H1 (cell line): ENCODE results near the gene EPHB6. TPM values are rescaled to one million over a fixed set of nuclear protein-coding genes. Genes with fewer than 3 reads are reported as not detected.

ENCODE experiments used
- CTCF ChIA-PET: fragments of 300-600 bp; sonication (Branson Sonifier 250); formaldehyde crosslinking; loops from one replicate; lab custom pipeline; 2021; ENCODE audit not compliant: partially characterized antibody; lab: Charles Lee
- POLR2A ChIA-PET: fragments of 300-600 bp; sonication (Branson Sonifier 250); formaldehyde crosslinking; loops from one replicate; lab custom pipeline; 2021; ENCODE audit warnings: inconsistent platforms; ENCODE audit not compliant: partially characterized antibody; lab: Charles Lee
- DNase-seq, 2 experiments: peaks; one replicate each; pipeline versions ENCODE4 v3.0.0 to v3.0.0-alpha.2; 2010 to 2022; ENCODE audit warnings: low spot score in 2 of 2, low read depth in 1 of 2, mixed read lengths in 1 of 2
- FAIRE-seq: peaks from 2 replicates; lab custom pipeline; 2011; peaks lifted over from hg19 to GRCh38; lab: Jason Lieb, UNC
- H2AFZ ChIP-seq: 2 replicates; pipeline ENCODE4 v1.8.1; 2012; ENCODE audit warnings: low read length, inconsistent platforms
- H2AK5ac ChIP-seq: 2 replicates; pipeline ENCODE4 v1.6.1; 2013; ENCODE audit warnings: low read depth, low read length
- H2BK120ac ChIP-seq: replicated peaks from 2 replicates; pipeline ENCODE3; 2013; ENCODE audit warnings: low read depth, low read length, inconsistent platforms
- H2BK12ac ChIP-seq: 2 replicates; pipeline ENCODE4 v1.6.1; 2013; ENCODE audit warnings: low read depth, low read length
- H2BK15ac ChIP-seq: 2 replicates; pipeline ENCODE4 v1.6.1; 2013; ENCODE audit warnings: low read length
- H2BK20ac ChIP-seq: 2 replicates; pipeline ENCODE4 v1.6.1; 2013; ENCODE audit warnings: low read length
- H2BK5ac ChIP-seq: 2 replicates; pipeline ENCODE4 v1.6.1; 2013; ENCODE audit warnings: low read depth, low read length
- H3K14ac ChIP-seq: 2 replicates; pipeline ENCODE4 v1.6.1; 2013; ENCODE audit warnings: inconsistent platforms; ENCODE audit not compliant: insufficient read length
- H3K18ac ChIP-seq: 2 replicates; pipeline ENCODE4 v1.6.1; 2013; ENCODE audit warnings: low read length; ENCODE audit errors: extremely low read depth
- H3K23ac ChIP-seq: 2 replicates; pipeline ENCODE4 v1.6.1; 2013; ENCODE audit warnings: inconsistent platforms; ENCODE audit not compliant: insufficient read length
- H3K23me2 ChIP-seq: 2 replicates; pipeline ENCODE4 v1.6.1; 2013; ENCODE audit warnings: low read depth, low read length
- H3K27ac ChIP-seq: 2 replicates; pipeline ENCODE4 v1.6.1; 2011; ENCODE audit warnings: low read depth, low read length, inconsistent platforms
- H3K27me3 ChIP-seq, 4 experiments: replicated peaks in 1 of 4; 1 replicate in 1 of 4; 2 replicates in 3 of 4; pipeline versions ENCODE4 v1.6.1 to v1.8.1; 2011 to 2013; ENCODE audit warnings: low read length in 3 of 4, mild to moderate bottlenecking in 3 of 4, inconsistent platforms in 2 of 4, mixed read lengths in 2 of 4, moderate library complexity in 1 of 4; ENCODE audit not compliant: control insufficient read depth in 3 of 4, insufficient read depth in 3 of 4; ENCODE audit errors: extremely low read depth in 1 of 4
- H3K36me3 ChIP-seq, 4 experiments: 2 replicates each; pipeline versions ENCODE4 v1.6.1 to v1.8.1; 2011 to 2013; ENCODE audit warnings: mild to moderate bottlenecking in 4 of 4, low read length in 3 of 4, moderate library complexity in 2 of 4, control low read depth in 1 of 4, inconsistent platforms in 1 of 4; ENCODE audit not compliant: insufficient read depth in 4 of 4, control insufficient read depth in 2 of 4
- H3K4ac ChIP-seq: replicated peaks from 2 replicates; pipeline ENCODE3; 2013; ENCODE audit warnings: low read length, low read depth, mixed read lengths, inconsistent platforms; ENCODE audit not compliant: insufficient read length
- H3K4me1 ChIP-seq, 4 experiments: replicated peaks in 1 of 4; 1 replicate in 1 of 4; 2 replicates in 3 of 4; pipeline versions ENCODE4 v1.6.1 to v1.8.1; 2011 to 2013; ENCODE audit warnings: low read length in 3 of 4, inconsistent platforms in 2 of 4, mixed read lengths in 1 of 4; ENCODE audit not compliant: insufficient read depth in 4 of 4, control insufficient read depth in 3 of 4
- H3K4me2 ChIP-seq, 2 experiments: 2 replicates each; pipeline versions ENCODE4 v1.6.1 to v1.8.1; 2011 to 2013; ENCODE audit warnings: low read depth in 2 of 2, low read length in 2 of 2, control low read depth in 1 of 2, inconsistent platforms in 1 of 2, mild to moderate bottlenecking in 1 of 2; ENCODE audit not compliant: insufficient read depth in 1 of 2
- H3K4me3 ChIP-seq, 4 experiments: fragments of 200-600, 300-600 bp in 1 of 4; sonication (generic), shearing (Covaris generic), sonication (Bioruptor Twin) in 1 of 4; 2 replicates each; pipeline versions ENCODE4 v1.5.1 to v1.8.1; 2011 to 2016; ENCODE audit warnings: low read length in 4 of 4, low read depth in 3 of 4, control low read depth in 2 of 4, inconsistent platforms in 2 of 4, mild to moderate bottlenecking in 2 of 4, mixed read lengths in 1 of 4, moderate library complexity in 1 of 4; ENCODE audit not compliant: insufficient read depth in 2 of 4; ENCODE audit errors: extremely low read depth in 1 of 4
- H3K56ac ChIP-seq: replicated peaks from 2 replicates; pipeline ENCODE3; 2013; ENCODE audit warnings: low read depth, mild to moderate bottlenecking, mixed read lengths, low read length, inconsistent platforms; ENCODE audit not compliant: insufficient read length
- H3K79me1 ChIP-seq: 2 replicates; pipeline ENCODE4 v1.6.1; 2013; ENCODE audit warnings: low read depth, low read length, control low read depth
- H3K79me2 ChIP-seq, 2 experiments: 2 replicates each; pipeline versions ENCODE4 v1.6.1 to v1.8.1; 2012 to 2013; ENCODE audit warnings: low read length in 2 of 2, mild to moderate bottlenecking in 2 of 2, inconsistent platforms in 1 of 2; ENCODE audit not compliant: insufficient read depth in 2 of 2, control insufficient read depth in 1 of 2
- H3K9ac ChIP-seq, 4 experiments: replicated peaks in 1 of 4; 1 replicate in 1 of 4; 2 replicates in 3 of 4; pipeline versions ENCODE4 v1.6.1 to v1.8.1; 2011 to 2013; ENCODE audit warnings: low read depth in 3 of 4, low read length in 3 of 4, control low read depth in 2 of 4, mild to moderate bottlenecking in 2 of 4, moderate library complexity in 2 of 4, inconsistent platforms in 1 of 4; ENCODE audit errors: extremely low read depth in 1 of 4
- H3K9me3 ChIP-seq, 2 experiments: 2 replicates each; pipeline versions ENCODE4 v1.6.1 to v1.8.1; 2012 to 2013; ENCODE audit warnings: mild to moderate bottlenecking in 2 of 2, moderate library complexity in 2 of 2, control low read depth in 1 of 2, inconsistent platforms in 1 of 2, low read depth in 1 of 2, low read length in 1 of 2, mixed read lengths in 1 of 2; ENCODE audit not compliant: insufficient read depth in 2 of 2
- H4K20me1 ChIP-seq, 2 experiments: replicated peaks in 1 of 2; 2 replicates each; pipeline versions ENCODE3 to v1.8.1; 2011 to 2013; ENCODE audit warnings: inconsistent platforms in 2 of 2, low read length in 2 of 2, mild to moderate bottlenecking in 1 of 2; ENCODE audit not compliant: insufficient read depth in 2 of 2, control insufficient read depth in 1 of 2
- H4K5ac ChIP-seq: 2 replicates; pipeline ENCODE4 v1.6.1; 2013; ENCODE audit warnings: low read length, low read depth, mixed read lengths, inconsistent platforms; ENCODE audit not compliant: insufficient read length
- H4K8ac ChIP-seq: 2 replicates; pipeline ENCODE4 v1.8.0; 2013; ENCODE audit warnings: mild to moderate bottlenecking, moderate library complexity, low read length, inconsistent platforms; ENCODE audit not compliant: insufficient read depth; ENCODE audit errors: extremely low read depth
- H4K91ac ChIP-seq: replicated peaks from 2 replicates; pipeline ENCODE3; 2013; ENCODE audit warnings: low read length, mixed read lengths, inconsistent platforms; ENCODE audit not compliant: insufficient read length
- ATF2 ChIP-seq: IDR thresholded peaks from 2 replicates; pipeline ENCODE4 v1.6.1; 2012; ENCODE audit warnings: low read length, inconsistent platforms
- CBX8 ChIP-seq: fragments of 300-800, 300-1000 bp; sonication (generic); IDR thresholded peaks from 2 replicates; pipeline ENCODE4 v1.7.1; 2016; ENCODE audit warnings: low read depth, low read length, borderline replicate concordance
- CHD2 ChIP-seq: IDR thresholded peaks from 2 replicates; pipeline ENCODE4 v1.6.1; 2012; ENCODE audit warnings: low read length, improper control_type of control experiment
- HDAC2 ChIP-seq, 2 experiments: fragments of 300-600 bp in 1 of 2; sonication (generic) in 1 of 2; IDR thresholded peaks; 2 replicates each; pipeline ENCODE4 v1.6.1; 2011 to 2012; ENCODE audit warnings: low read depth in 2 of 2, low read length in 2 of 2, mild to moderate bottlenecking in 2 of 2, moderate library complexity in 2 of 2, borderline replicate concordance in 1 of 2, inconsistent platforms in 1 of 2
- JUN ChIP-seq: IDR thresholded peaks from 2 replicates; pipeline ENCODE4 v1.6.1; 2011; ENCODE audit warnings: low read depth, mild to moderate bottlenecking, improper control_type of control experiment, low read length
- JUND ChIP-seq: IDR thresholded peaks from 2 replicates; pipeline ENCODE4 v1.6.1; 2011; ENCODE audit warnings: mild to moderate bottlenecking, improper control_type of control experiment, low read length
- KDM4A ChIP-seq: IDR thresholded peaks from one replicate; pipeline ENCODE4 v1.7.1; 2012; ENCODE audit warnings: low read depth, mild to moderate bottlenecking, moderate library complexity, low read length, inconsistent platforms; ENCODE audit not compliant: severe bottlenecking
- MAFK ChIP-seq: IDR thresholded peaks from 2 replicates; pipeline ENCODE4 v1.6.1; 2012; ENCODE audit warnings: low read depth, mild to moderate bottlenecking, improper control_type of control experiment, low read length
- PHF8 ChIP-seq: fragments of 200-600 bp; sonication (generic); conservative IDR thresholded peaks from 2 replicates; pipeline ENCODE4 v1.7.1; 2012; ENCODE audit warnings: low read depth, mild to moderate bottlenecking, inconsistent platforms, low read length, moderate library complexity
- POLR2A ChIP-seq, 2 experiments: IDR thresholded peaks; 1 replicate in 1 of 2; 2 replicates in 1 of 2; pipeline ENCODE4 v1.6.1; 2011; ENCODE audit warnings: low read depth in 2 of 2, low read length in 2 of 2, mild to moderate bottlenecking in 2 of 2; ENCODE audit errors: control extremely low read depth in 1 of 2
- POU5F1 ChIP-seq: IDR thresholded peaks from 2 replicates; pipeline ENCODE4 v1.6.1; 2011; ENCODE audit warnings: low read depth, mild to moderate bottlenecking, low read length, moderate library complexity
- SP1 ChIP-seq: IDR thresholded peaks from 2 replicates; pipeline ENCODE4 v1.6.1; 2011; ENCODE audit warnings: low read depth, low read length
- TAF7 ChIP-seq: optimal IDR thresholded peaks from 2 replicates; pipeline ENCODE3; 2011; ENCODE audit warnings: low read depth, mild to moderate bottlenecking, inconsistent platforms, low read length, moderate library complexity, borderline replicate concordance
- WGBS, 2 experiments: shearing (Covaris generic) in 1 of 2; methylation state at CpG; one replicate each; pipeline versions ENCODE4 v1.1.6 to v1.1.7; 2013 to 2015; ENCODE audit warnings: low lambda C conversion rate in 2 of 2, mixed read lengths in 2 of 2, inconsistent platforms in 1 of 2, low coverage in 1 of 2, missing lambda C conversion rate in 1 of 2; ENCODE audit not compliant: insufficient replicate concordance in 2 of 2, insufficient coverage in 1 of 2, insufficient read length in 1 of 2; ENCODE audit errors: extremely low coverage in 1 of 2, missing lambda C conversion rate in 1 of 2; 5-methylcytosine and 5-hydroxymethylcytosine counted together
- polyA plus RNA-seq, 7 experiments: library from polyadenylated mRNA; depleted of rRNA in 3 of 7; stranded (reverse) in 5 of 7; unstranded in 2 of 7; fragments of >200 nt in 5 of 7; fragments of 200-250 nt in 2 of 7; gene quantifications; 1 replicate in 5 of 7; 2 replicates in 1 of 7; 4 replicates in 1 of 7; pipeline versions ENCODE4 v1.2.1 to v1.2.3, GENCODE V29; 2011 to 2013; ENCODE audit warnings: missing spikeins in 2 of 7, mixed read lengths in 2 of 7
- total RNA-seq: library from RNA; stranded (reverse); fragmentation: NEBNext Ultra II Directional; extraction: Animal tissue kit (Norgen Biotek cat#: 25700); gene quantifications from 2 replicates; pipeline ENCODE4 v1.2.1, GENCODE V29; 2021

EPHB6 gene
- total and polyA plus RNA-seq, 2 of the 8 experiments (the other 6 are each of a cell fraction or from before 2014, with no cell fraction given) = 19.7 TPM

GRCh38 chr7:142867097-142867378 is 12.2 kb downstream of the EPHB6 start:
- no peak overlapping the region for H4K5ac ChIP-seq
- no peak overlapping the region for H3K14ac ChIP-seq
- no peak overlapping the region for H4K91ac ChIP-seq
- no peaks in the 10 kb centered on the region; the same call in 1 of the 2 replicates for H3K79me1 ChIP-seq
- peak overlapping the region; percentile 75; the same call in 1 of the 2 replicates for H2BK12ac ChIP-seq
- no peak overlapping the region for H2BK20ac ChIP-seq
- no peak overlapping the region for H3K9ac ChIP-seq
- H3K4me1 ChIP-seq = peaks cover 3 to 10% (median 9%) of the 10 kb centered on the region in 4 experiments; a peak in 6 of 7 replicates
- no peak overlapping the region for H3K56ac ChIP-seq
- H3K9me3 ChIP-seq = no peaks in the 10 kb centered on the region
- no peak overlapping the region for H3K4me3 ChIP-seq
- no peak overlapping the region for H3K27ac ChIP-seq
- no peak overlapping the region for H2AFZ ChIP-seq
- H2BK5ac ChIP-seq = 0 out of 2 replicates have a peak overlapping the region, but pooled peaks have one; percentile 66
- no peak overlapping the region for H2AK5ac ChIP-seq
- 83% methylated on average over 4 of the region's 4 CpGs; no CpG with 5 or more reads in 1 of the 2 experiments for WGBS, 2 experiments
- ChIA-PET POLR2A (interaction anchor here (0.6 kb wide), 2 partner anchors 12 to 27 kb away, joined by 3 to 4 read pairs; partner anchors contain the start of gene EPHB6), CTCF (interaction anchor here (1.0 to 13.9 kb wide), 23 partner anchors 8 to 516 kb away, joined by 3 to 107 read pairs (median 7); partner anchors contain the start of gene EPHB6)
- DNase-seq (no peak), FAIRE-seq (no peak)
- H2BK120ac ChIP-seq = no peak overlapping the region
- H3K4ac ChIP-seq = no peak overlapping the region
- H3K27me3 ChIP-seq = no peaks in the 10 kb centered on the region
- H3K79me2 ChIP-seq = no peaks in the 10 kb centered on the region
- H3K36me3 ChIP-seq = no peaks in the 10 kb centered on the region
- H3K18ac ChIP-seq = no peak overlapping the region
- no peaks in the 10 kb centered on the region; the same call in 1 of the 2 replicates for H3K23me2 ChIP-seq
- no peaks in the 10 kb centered on the region for H4K20me1 ChIP-seq
- H3K4me2 ChIP-seq = no peak overlapping the region
- H2BK15ac ChIP-seq = no peak overlapping the region
- peak overlapping the region; percentile 68; the same call in 1 of the 2 replicates for H4K8ac ChIP-seq
- no peak overlapping the region for H3K23ac ChIP-seq
- no peak for TF ChIP-seq JUND
- TF ChIP-seq ATF2 = no peak
- no peak for TF ChIP-seq SP1
- no peak for TF ChIP-seq POLR2A (IDR thresholded peaks at IDR 0.05; ENCODE audit: control extremely low read depth in 1 of 2, low read depth in 2 of 2, low read length in 2 of 2)
- TF ChIP-seq PHF8 = no peak
- TF ChIP-seq CBX8 = no peak
- no peak for TF ChIP-seq HDAC2 (IDR thresholded peaks at IDR 0.05; ENCODE audit: borderline replicate concordance in 1 of 2, low read depth in 2 of 2, low read length in 2 of 2)
- TF ChIP-seq POU5F1 = no peak
- no peak for TF ChIP-seq JUN
- no peak for TF ChIP-seq KDM4A
- TF ChIP-seq CHD2 = no peak
- TF ChIP-seq TAF7 = no peak
- TF ChIP-seq MAFK = no peak
